Kidney epithelial cell (primary cell): ENCODE measurements around the gene SLC5A11. TPM values are rescaled to one million over a fixed set of nuclear protein-coding genes. Genes with fewer than 3 reads are reported as not detected.
A peak's percentile ranks its signal among the peaks of the same experiment; 100 is the strongest.
"Not testable (repeated sequence)": the region's sequence is repeated elsewhere in the genome, so short reads cannot be mapped to it uniquely, and the experiment has no call there.

ENCODE experiments used
- DNase-seq: peaks from one replicate; pipeline ENCODE4 v3.0.0-alpha.2; 2010; ENCODE audit warnings: low read depth
- H3K27me3 ChIP-seq: 2 replicates; pipeline ENCODE4 v1.6.0; 2011; ENCODE audit warnings: low read length; ENCODE audit not compliant: control insufficient read depth, insufficient read depth
- H3K36me3 ChIP-seq: 2 replicates; pipeline ENCODE4 v1.5.1; 2011; ENCODE audit warnings: low read length; ENCODE audit not compliant: control insufficient read depth, insufficient read depth
- H3K4me3 ChIP-seq: 2 replicates; pipeline ENCODE4 v1.5.1; 2011; ENCODE audit warnings: low read depth, mild to moderate bottlenecking, control low read depth, low read length
- CTCF ChIP-seq: IDR thresholded peaks from 2 replicates; pipeline ENCODE4 v1.5.1; 2011; ENCODE audit warnings: mild to moderate bottlenecking, moderate library complexity, low read length, control low read depth, inconsistent platforms; ENCODE audit not compliant: insufficient read depth, poor library complexity, severe bottlenecking
- total RNA-seq: library from RNA; depleted of rRNA; stranded (reverse); fragments of >200 nt; gene quantifications from 2 replicates; pipeline ENCODE4 v1.2.3, GENCODE V29; 2015

Gene SLC5A11
- total RNA-seq, 1 donor from 2014 or later = not detected

- H3K27me3 ChIP-seq = peaks cover 2% of the 10 kb centered on the region
- H3K36me3 ChIP-seq = no peaks in the 10 kb centered on the region
- no peak for TF ChIP-seq CTCF
- DNase-seq = no peak
- H3K4me3 ChIP-seq = no peak overlapping the region
Measured at GRCh38 chr16:24890746-24891145, 45.0 kb downstream of the SLC5A11 start.

- no peaks in the 10 kb centered on the region for H3K27me3 ChIP-seq
- no peak for DNase-seq
- no peaks in the 10 kb centered on the region for H3K36me3 ChIP-seq
- no peak overlapping the region for H3K4me3 ChIP-seq
- TF ChIP-seq CTCF = no peak
Measured at GRCh38 chr16:24896439-24896838, 50.7 kb downstream of the SLC5A11 start.

- H3K27me3 ChIP-seq, H3K4me3 ChIP-seq, DNase-seq, H3K36me3 ChIP-seq: not testable (repeated sequence)
Measured at GRCh38 chr16:24897522-24897921, 51.8 kb downstream of the SLC5A11 start.

- no peaks in the 10 kb centered on the region for H3K27me3 ChIP-seq
- no peak overlapping the region for H3K4me3 ChIP-seq
- no peaks in the 10 kb centered on the region for H3K36me3 ChIP-seq
- no peak for TF ChIP-seq CTCF
- no peak for DNase-seq
Measured at GRCh38 chr16:24900230-24900629, 54.5 kb downstream of the SLC5A11 start.

- Histone ChIP-seq H3K36me3 (no peaks in the 10 kb centered on the region), H3K4me3 (no peak overlapping the region), H3K27me3 (no peaks in the 10 kb centered on the region)
- no peak for DNase-seq
- TF ChIP-seq CTCF = peak; percentile 29
Measured at GRCh38 chr16:24906199-24906808, 60.5 kb downstream of the SLC5A11 start.

- DNase-seq = no peak
- no peak for TF ChIP-seq CTCF
- no peak overlapping the region for H3K4me3 ChIP-seq
- no peaks in the 10 kb centered on the region for H3K27me3 ChIP-seq
- no peaks in the 10 kb centered on the region for H3K36me3 ChIP-seq
Measured at GRCh38 chr16:24906901-24907300, 61.1 kb downstream of the SLC5A11 start.
